Progenitor cell of endocrine pancreas (in vitro differentiated cells): ENCODE data around the gene IL1RAPL2. TPM values are rescaled to one million over a fixed set of nuclear protein-coding genes. Genes with fewer than 3 reads are reported as not detected.

ENCODE experiments used
- DNase-seq: peaks from one replicate; pipeline ENCODE4 v3.0.0; 2021; ENCODE audit warnings: low spot score; ENCODE audit not compliant: unreplicated experiment
- H3K27ac Mint-ChIP-seq: 2 replicates; pipeline ENCODE4 v1.8.0; 2021; ENCODE audit warnings: mild to moderate bottlenecking, moderate library complexity, mixed read lengths
- H3K27me3 Mint-ChIP-seq: 2 replicates; pipeline ENCODE4 v1.8.0; 2021; ENCODE audit warnings: mixed read lengths
- H3K36me3 Mint-ChIP-seq: 2 replicates; pipeline ENCODE4 v1.8.0; 2022; ENCODE audit warnings: mixed read lengths; ENCODE audit not compliant: insufficient read depth
- H3K4me1 Mint-ChIP-seq: 2 replicates; pipeline ENCODE4 v1.8.0; 2021; ENCODE audit warnings: low read depth, mixed read lengths
- H3K4me3 Mint-ChIP-seq: 2 replicates; pipeline ENCODE4 v1.8.0; 2021; ENCODE audit warnings: low read depth, mild to moderate bottlenecking, moderate library complexity, mixed read lengths
- H3K9me3 Mint-ChIP-seq: 2 replicates; pipeline ENCODE4 v1.8.0; 2021; ENCODE audit warnings: low read depth, mixed read lengths
- CTCF ChIP-seq: fragments of 200-600 bp; sonication (generic); IDR thresholded peaks from one replicate; pipeline ENCODE4 v1.5.0; 2021; ENCODE audit warnings: antibody characterized with exemption, mild to moderate bottlenecking; ENCODE audit not compliant: unreplicated experiment
- total RNA-seq: library from RNA; stranded (reverse); gene quantifications from 2 replicates; pipeline ENCODE4 v1.2.1, GENCODE V29; 2021

IL1RAPL2 gene
- total RNA-seq, 1 donor from 2014 or later, result 0.91 TPM

DNA sequence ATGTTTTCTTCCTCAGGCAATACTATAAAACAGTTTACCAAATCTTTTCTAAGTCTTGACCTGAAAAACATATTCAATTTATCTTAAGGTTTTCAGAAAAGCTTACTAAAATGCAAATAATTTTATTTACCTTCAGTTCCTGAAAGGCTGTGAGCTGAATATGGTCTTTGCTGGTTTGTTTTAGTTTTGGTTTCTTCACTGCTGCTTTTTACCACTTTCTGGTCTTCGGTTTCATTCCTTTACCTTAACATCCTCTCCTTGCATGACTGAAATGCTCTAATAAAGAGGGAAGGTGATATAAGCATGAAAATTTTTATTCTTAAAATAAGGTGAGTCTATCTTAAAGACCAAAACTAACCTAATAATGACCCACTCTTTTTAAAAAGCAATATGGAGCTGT is 1159.2 kb downstream of the IL1RAPL2 start:
- H3K4me3 Mint-ChIP-seq, result no peak overlapping the region
- H3K27ac Mint-ChIP-seq, result no peak overlapping the region
- H3K9me3 Mint-ChIP-seq, result peaks cover 10% of the 10 kb centered on the region
- H3K27me3 Mint-ChIP-seq, result no peaks in the 10 kb centered on the region
- no peak for DNase-seq
- TF ChIP-seq CTCF, result no peak
- H3K4me1 Mint-ChIP-seq, result peaks cover 4% of the 10 kb centered on the region
- no peaks in the 10 kb centered on the region for H3K36me3 Mint-ChIP-seq

DNA sequence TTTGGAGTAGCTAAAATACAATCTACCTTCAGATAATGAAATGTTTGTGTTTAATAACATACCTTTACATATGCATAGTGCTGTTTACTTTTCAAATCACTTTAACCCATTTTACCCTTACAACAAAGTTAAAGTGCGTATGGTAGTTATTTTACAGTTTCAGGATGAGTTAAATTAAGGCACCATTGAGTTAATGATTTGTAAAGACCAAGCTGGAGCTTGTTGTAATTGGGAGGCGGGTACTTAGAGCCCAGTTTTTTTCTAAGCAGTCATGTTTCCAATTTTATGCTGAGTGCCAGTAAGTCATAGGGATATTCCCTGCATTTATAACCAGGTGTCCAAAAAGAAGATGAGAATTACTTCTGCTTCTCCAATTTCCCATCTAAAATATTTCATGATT is 1172.2 kb downstream of the IL1RAPL2 start:
- Mint-ChIP-seq H3K4me1 (peaks cover 1% of the 10 kb centered on the region), H3K27ac (no peak overlapping the region), H3K36me3 (no peaks in the 10 kb centered on the region), H3K9me3 (peaks cover 22% of the 10 kb centered on the region), H3K4me3 (no peak overlapping the region), H3K27me3 (no peaks in the 10 kb centered on the region)
- no peak for DNase-seq
- TF ChIP-seq CTCF, result no peak

DNA sequence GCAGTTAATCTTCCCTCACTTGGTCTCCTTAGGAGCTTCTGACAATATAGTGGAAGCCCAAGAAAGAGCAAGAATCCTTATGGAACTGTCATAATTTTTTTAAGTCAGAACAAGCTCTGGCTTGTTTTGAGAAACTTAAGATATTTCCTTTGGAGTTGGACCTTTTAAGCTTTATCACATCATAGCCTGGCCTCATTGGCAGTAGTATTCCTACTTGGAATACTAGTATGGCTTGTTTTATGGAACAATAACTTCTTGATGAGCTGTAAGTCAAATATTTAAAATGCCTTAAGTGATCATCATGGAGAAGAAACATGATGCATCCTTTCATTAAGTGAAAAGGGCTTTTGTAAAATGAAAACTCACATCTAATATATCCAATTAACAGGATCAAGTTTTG is 1178.3 kb downstream of the IL1RAPL2 start:
- Mint-ChIP-seq H3K9me3 (peaks cover 13% of the 10 kb centered on the region), H3K27me3 (no peaks in the 10 kb centered on the region), H3K36me3 (no peaks in the 10 kb centered on the region), H3K4me1 (peaks cover 1% of the 10 kb centered on the region), H3K27ac (no peak overlapping the region), H3K4me3 (no peak overlapping the region)
- DNase-seq, result no peak
- no peak for TF ChIP-seq CTCF

DNA sequence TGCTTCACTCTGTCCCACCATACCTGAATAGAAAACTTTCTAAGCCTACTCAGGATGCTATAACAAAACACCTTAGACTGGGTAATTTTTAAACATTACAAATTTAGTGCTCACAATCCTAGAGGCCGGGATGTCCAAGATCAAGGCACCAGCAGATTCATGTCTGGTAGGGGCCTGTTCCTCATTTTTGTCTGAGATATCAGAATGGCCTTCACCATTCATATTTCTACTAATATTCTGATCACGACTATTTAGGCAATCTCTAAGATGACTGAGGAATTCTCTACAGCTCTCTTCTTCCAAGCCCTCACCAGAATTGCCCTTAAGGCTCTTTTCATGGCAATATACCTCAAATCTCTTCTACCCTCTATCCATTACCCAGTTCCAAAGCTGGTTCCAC is 1178.9 kb downstream of the IL1RAPL2 start:
- DNase-seq, result no peak
- Mint-ChIP-seq H3K4me1 (peaks cover 1% of the 10 kb centered on the region), H3K27ac (no peak overlapping the region), H3K27me3 (no peaks in the 10 kb centered on the region), H3K9me3 (peaks cover 13% of the 10 kb centered on the region), H3K4me3 (no peak overlapping the region), H3K36me3 (no peaks in the 10 kb centered on the region)
- TF ChIP-seq CTCF, result no peak

DNA sequence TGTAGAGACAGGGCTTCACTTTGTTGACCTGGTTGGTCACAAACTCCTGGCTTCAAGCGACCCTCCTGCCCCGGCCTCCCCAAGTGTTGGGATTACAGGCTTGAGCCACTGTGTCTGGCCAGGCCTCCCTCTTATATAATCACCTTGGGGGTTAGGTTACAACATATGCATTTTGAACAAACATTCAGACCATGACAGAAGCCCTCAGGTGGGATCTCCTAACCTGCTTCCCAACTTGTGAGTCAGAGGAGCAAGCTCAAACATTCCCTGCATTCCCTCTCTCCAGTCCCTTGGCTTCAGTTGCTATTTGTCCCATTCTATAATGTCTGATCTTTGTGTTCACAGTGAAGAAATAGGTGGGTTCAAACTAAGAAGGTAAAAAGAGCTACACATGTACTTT is 1179.9 kb downstream of the IL1RAPL2 start:
- H3K27me3 Mint-ChIP-seq, result no peaks in the 10 kb centered on the region
- peaks cover 13% of the 10 kb centered on the region for H3K9me3 Mint-ChIP-seq
- no peaks in the 10 kb centered on the region for H3K36me3 Mint-ChIP-seq
- no peak overlapping the region for H3K27ac Mint-ChIP-seq
- TF ChIP-seq CTCF, result no peak
- no peak for DNase-seq
- H3K4me3 Mint-ChIP-seq, result no peak overlapping the region
- H3K4me1 Mint-ChIP-seq, result peaks cover 1% of the 10 kb centered on the region
